Adrenal gland (tissue), 5 donors: ENCODE measurements around the gene BNC2.

Experiments used
- POLR2A ChIP-seq, 2 donors: fragments of 450-650 bp; IDR thresholded peaks; one replicate each; pipeline ENCODE4 v1.6.1; 2017; ENCODE audit warnings: antibody characterized with exemption in 2 of 2, mild to moderate bottlenecking in 2 of 2, moderate library complexity in 1 of 2
- TF ChIP-seq, protein P1 (sequence below), 6 experiments: fragments of 450-650 bp in 4 of 6; fragments of 200-600 bp in 2 of 6; sonication (generic) in 1 of 6; IDR thresholded peaks; 1 replicate in 5 of 6; 2 replicates in 1 of 6; pipeline versions ENCODE4 v1.5.1 to v1.8.0; 2016 to 2021; ENCODE audit warnings: antibody characterized with exemption in 6 of 6, mild to moderate bottlenecking in 2 of 6, moderate library complexity in 1 of 6
- donor health status: DM: no; HTN: no; CAD: no.

DNA sequence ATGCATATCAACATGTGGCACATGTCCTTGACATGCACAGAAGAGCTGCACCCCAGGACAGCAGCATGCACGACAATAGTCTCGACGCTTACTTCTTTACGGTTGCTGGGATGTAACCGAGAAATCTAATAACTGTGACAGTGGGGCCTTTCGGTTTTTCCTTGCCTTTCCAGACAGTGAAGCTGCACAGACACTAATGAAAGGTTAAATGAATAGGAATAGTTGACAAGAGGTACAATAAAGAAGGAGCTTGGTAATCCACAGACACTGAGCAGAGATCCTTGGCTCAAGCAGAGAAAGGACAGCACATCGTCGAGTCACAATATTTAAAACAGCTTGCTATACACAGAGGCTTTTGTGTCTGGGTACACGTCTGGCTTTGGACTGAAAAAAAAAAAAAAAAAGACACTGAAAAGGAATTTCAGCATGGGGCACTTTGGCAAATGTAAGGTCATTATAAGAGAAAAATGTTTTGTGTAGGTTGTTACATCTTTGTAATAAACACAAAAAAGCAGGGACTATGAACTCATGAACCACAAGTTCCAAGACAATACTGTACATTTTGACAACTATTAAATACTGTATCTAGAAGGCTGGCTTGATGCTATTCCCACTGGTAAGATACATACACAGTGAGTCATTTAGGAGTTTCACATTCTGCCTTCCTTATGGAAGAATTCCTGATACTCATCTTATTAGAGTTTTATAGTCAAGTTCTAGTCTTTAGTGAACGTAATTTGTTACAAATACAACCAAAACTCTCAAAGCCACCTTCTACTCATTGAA, 5.6 kb downstream of the BNC2 start:
- TF ChIP-seq, protein P1, sequence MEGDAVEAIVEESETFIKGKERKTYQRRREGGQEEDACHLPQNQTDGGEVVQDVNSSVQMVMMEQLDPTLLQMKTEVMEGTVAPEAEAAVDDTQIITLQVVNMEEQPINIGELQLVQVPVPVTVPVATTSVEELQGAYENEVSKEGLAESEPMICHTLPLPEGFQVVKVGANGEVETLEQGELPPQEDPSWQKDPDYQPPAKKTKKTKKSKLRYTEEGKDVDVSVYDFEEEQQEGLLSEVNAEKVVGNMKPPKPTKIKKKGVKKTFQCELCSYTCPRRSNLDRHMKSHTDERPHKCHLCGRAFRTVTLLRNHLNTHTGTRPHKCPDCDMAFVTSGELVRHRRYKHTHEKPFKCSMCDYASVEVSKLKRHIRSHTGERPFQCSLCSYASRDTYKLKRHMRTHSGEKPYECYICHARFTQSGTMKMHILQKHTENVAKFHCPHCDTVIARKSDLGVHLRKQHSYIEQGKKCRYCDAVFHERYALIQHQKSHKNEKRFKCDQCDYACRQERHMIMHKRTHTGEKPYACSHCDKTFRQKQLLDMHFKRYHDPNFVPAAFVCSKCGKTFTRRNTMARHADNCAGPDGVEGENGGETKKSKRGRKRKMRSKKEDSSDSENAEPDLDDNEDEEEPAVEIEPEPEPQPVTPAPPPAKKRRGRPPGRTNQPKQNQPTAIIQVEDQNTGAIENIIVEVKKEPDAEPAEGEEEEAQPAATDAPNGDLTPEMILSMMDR (IDR thresholded peaks at IDR 0.05): no peak
- no peak for TF ChIP-seq POLR2A (IDR thresholded peaks at IDR 0.05)
